ENCODE data around the gene ZEB2.

- TF ChIP-seq CTCF (IDR thresholded peaks at IDR 0.05; ENCODE audit: low read depth, low read length, poor library complexity, severe bottlenecking) = no peak
- no peak for TF ChIP-seq EZH2phosphoT487 (IDR thresholded peaks at IDR 0.05; ENCODE audit: borderline replicate concordance, low read length)
Observed at GRCh38 chr2:144490017-144490416, 29.9 kb downstream of the ZEB2 start.
